ENCODE measurements around the gene MEIKIN. TPM values are rescaled to one million over a fixed set of nuclear protein-coding genes. Genes with fewer than 3 reads are reported as not detected.

Gene MEIKIN
- total RNA-seq, 4 donors from 2014 or later: not detected

DNA sequence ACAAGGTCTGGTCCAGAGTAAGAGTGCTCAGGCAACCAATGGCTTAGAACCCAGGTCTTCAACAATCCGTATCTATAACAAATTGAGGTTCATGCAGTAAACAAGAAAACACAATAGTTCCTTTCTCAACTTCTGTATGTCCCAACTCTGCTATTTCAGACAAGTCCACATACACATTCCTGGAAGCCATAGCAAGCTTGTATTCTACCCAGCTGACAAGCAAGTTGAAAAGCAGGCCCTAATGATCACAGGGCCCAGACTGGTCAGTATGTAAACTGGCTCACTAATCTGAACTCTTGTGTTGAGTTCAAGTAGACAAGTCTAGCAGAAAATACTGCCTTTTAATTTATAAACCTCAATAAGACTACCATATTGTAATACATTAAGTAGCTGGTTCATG lies 175.5 kb downstream of the MEIKIN start:
- H3K9me3 ChIP-seq: no peaks in the 10 kb centered on the region
- peak overlapping the region in 1 of 4 donors; percentile 0 for H3K27ac ChIP-seq
- WGBS, 2 donors: 47 to 58% methylated on average over 1 of the region's 1 CpG
- H3K27me3 ChIP-seq: no peaks in the 10 kb centered on the region
- peaks cover 0 to under 1% (median under 1%) of the 10 kb centered on the region in 3 donors for H3K36me3 ChIP-seq
- no peak for TF ChIP-seq EP300 (IDR thresholded peaks at IDR 0.05)
- no peak for TF ChIP-seq POLR2A (IDR thresholded peaks at IDR 0.05)
- TF ChIP-seq CTCF (IDR thresholded peaks at IDR 0.05): no peak
- H3K4me1 ChIP-seq: peaks cover 0 to 71% (median 3%) of the 10 kb centered on the region in 4 donors
- DNase-seq (ENCODE audit: low spot score in 2 of 2): no peak
- no peak overlapping the region for H3K4me3 ChIP-seq

GRCh38 chr5:131769336-131769735 lies 176.1 kb downstream of the MEIKIN start:
- Histone ChIP-seq H3K4me1 (peaks cover 0 to 69% (median 3%) of the 10 kb centered on the region in 4 donors), H3K27me3 (no peaks in the 10 kb centered on the region), H3K27ac (peak overlapping the region in 1 of 4 donors; percentile 5), H3K9me3 (no peaks in the 10 kb centered on the region), H3K36me3 (peaks cover 0 to 7% (median 2%) of the 10 kb centered on the region in 3 donors), H3K4me3 (no peak overlapping the region)
- no peak for DNase-seq (ENCODE audit: low spot score in 2 of 2)
- 93 to 100% methylated on average over 1 of the region's 1 CpG for WGBS, 2 donors
- TF ChIP-seq CTCF (IDR thresholded peaks at IDR 0.05) (no peak), POLR2A (IDR thresholded peaks at IDR 0.05) (no peak), EP300 (IDR thresholded peaks at IDR 0.05) (no peak)

GRCh38 chr5:131767891-131768290 lies 177.6 kb downstream of the MEIKIN start:
- Histone ChIP-seq H3K9me3 (no peaks in the 10 kb centered on the region), H3K36me3 (peaks cover 0 to 19% (median 2%) of the 10 kb centered on the region in 3 donors), H3K27me3 (no peaks in the 10 kb centered on the region), H3K27ac (no peak overlapping the region), H3K4me3 (no peak overlapping the region), H3K4me1 (peaks cover 0 to 55% (median 3%) of the 10 kb centered on the region in 4 donors)
- DNase-seq (ENCODE audit: low spot score in 2 of 2): no peak
- TF ChIP-seq EP300 (IDR thresholded peaks at IDR 0.05) (no peak), CTCF (IDR thresholded peaks at IDR 0.05) (no peak), POLR2A (IDR thresholded peaks at IDR 0.05) (no peak)

- Histone ChIP-seq H3K27me3 (no peaks in the 10 kb centered on the region), H3K4me3 (no peak overlapping the region), H3K4me1 (peaks cover 0 to 43% (median 3%) of the 10 kb centered on the region in 4 donors), H3K9me3 (no peaks in the 10 kb centered on the region), H3K27ac (no peak overlapping the region), H3K36me3 (peaks cover 0 to 19% (median 2%) of the 10 kb centered on the region in 3 donors)
- DNase-seq (ENCODE audit: low spot score in 2 of 2): no peak
- WGBS, 2 donors: 84 to 89% methylated on average over 3 of the region's 3 CpGs
- TF ChIP-seq POLR2A (IDR thresholded peaks at IDR 0.05): no peak
- no peak for TF ChIP-seq CTCF (IDR thresholded peaks at IDR 0.05)
- no peak for TF ChIP-seq EP300 (IDR thresholded peaks at IDR 0.05)
Observed at GRCh38 chr5:131766689-131767088, 178.8 kb downstream of the MEIKIN start.

GRCh38 chr5:131765261-131765660 lies 180.2 kb downstream of the MEIKIN start:
- TF ChIP-seq CTCF (IDR thresholded peaks at IDR 0.05) (no peak), POLR2A (IDR thresholded peaks at IDR 0.05) (no peak), EP300 (IDR thresholded peaks at IDR 0.05) (no peak)
- no peaks in the 10 kb centered on the region for H3K9me3 ChIP-seq
- H3K4me3 ChIP-seq: no peak overlapping the region
- WGBS, 2 donors: 94 to 95% methylated on average over 1 of the region's 1 CpG
- H3K27me3 ChIP-seq: no peaks in the 10 kb centered on the region
- H3K4me1 ChIP-seq: peaks cover 0 to 32% (median 2%) of the 10 kb centered on the region in 4 donors
- peaks cover 0 to 19% (median 2%) of the 10 kb centered on the region in 3 donors for H3K36me3 ChIP-seq
- no peak for DNase-seq (ENCODE audit: low spot score in 2 of 2)
- H3K27ac ChIP-seq: no peak overlapping the region

Data from tibial nerve (tissue), 4 donors.